GM12874 (cell line): Measurements from ENCODE around the gene MROH7.

ENCODE experiments used
- CTCF ChIP-seq: IDR thresholded peaks from 2 replicates; pipeline ENCODE4 v1.5.1; 2011; ENCODE audit warnings: low read depth, mild to moderate bottlenecking, control low read depth, low read length, moderate library complexity; ENCODE audit not compliant: insufficient read depth

Gene MROH7

DNA sequence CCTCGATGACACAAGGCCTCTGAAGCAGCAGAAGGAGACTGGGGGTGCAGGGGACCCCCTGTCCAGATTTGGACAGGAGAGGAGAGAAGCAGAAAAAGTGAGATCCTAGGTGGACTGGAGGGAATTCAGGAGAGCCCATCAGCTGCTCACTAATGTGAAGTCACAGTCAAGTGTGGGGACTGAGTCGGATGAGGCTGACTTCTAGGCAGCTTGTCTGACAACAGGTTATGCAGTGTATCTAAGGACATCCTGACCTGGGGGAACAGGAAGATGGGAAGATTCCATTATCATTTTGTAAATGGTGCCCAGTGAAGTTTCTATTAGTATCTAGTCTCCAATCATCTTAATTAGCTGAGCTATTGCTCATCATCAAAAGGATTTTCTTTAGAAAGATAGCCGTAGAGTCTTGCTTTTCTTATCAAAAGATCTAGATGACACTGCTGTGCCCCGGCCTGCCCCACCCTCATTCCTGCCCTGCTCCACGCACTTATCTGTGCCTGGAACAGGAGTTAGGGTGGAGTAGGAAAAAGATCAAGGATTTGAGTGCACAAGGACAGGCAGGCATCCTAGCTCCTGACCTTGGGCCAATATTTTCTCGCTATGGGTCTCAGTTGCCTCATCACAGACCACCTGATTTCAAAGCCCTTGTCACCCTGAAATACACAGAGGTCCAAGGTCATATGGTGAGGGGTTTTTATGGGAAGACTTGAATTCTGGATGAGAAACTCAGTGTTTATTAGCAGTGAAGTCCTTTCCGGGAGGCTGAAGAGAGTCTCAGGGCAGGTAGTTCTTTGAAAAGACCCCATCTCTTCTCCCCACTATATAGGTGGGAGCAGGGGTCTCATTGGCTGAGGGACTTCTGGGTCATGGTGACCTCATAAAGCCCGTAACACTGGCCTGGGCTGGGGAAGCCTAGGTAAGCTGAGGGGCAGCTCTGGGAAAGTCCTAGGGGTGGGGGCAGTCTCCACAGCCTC, at the start of gene MROH7:
TSS of gene MROH7 (plus strand) at position 924 of the 974 bp plus-strand sequence. CDS start 11,141 bp downstream, outside the sequence.
- no peak for TF ChIP-seq CTCF

GRCh38 chr1:54593571-54594160, 47.9 kb upstream of the MROH7 start:
- TF ChIP-seq CTCF, result no peak

DNA sequence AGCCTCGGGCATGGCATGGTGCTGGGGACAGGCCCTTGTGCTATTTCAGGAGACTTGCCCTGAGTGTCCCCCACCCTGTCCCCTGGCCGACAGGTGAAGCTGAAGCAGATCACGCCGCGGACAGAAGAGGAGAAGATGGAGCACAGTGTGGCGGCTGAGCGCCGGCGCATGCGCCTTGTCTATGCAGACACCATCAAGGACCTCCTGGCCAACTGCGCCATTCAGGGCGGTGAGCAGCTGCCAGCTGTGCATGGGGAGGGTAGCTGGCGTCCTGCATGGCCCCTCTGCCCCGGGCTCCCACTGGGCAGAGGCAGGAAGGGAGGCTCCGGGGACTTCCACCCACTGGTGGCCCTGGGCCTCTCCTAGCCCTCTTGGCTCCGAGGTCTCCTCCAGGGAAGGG, 47.1 kb upstream of the MROH7 start:
- no peak for TF ChIP-seq CTCF

DNA sequence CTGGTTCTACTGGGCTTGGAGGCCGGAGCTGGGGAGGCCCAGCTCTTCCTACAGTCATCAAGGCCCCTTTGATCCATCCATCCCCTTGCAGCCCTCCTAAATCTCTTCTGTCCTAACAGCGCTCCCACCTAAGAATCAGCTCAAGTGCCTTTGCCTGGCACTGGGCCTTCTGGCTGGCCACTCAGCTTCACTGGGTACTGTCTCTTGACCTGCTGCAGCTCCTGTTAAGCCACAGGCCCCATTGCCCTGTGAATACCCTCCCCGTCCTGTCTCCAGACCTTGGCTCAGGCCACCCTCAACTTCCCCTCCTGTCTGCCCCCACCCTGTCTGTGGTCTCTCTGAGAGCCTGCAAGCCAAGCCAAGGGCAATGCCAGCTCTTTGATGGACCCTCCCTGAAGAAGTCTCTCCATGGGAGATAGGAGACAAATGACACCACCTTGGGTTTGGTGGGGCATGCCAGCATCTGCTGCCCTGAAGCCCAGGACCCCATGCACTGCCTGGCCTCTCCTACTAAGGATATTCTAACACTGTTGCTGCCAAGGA, 45.6 kb upstream of the MROH7 start:
- no peak for TF ChIP-seq CTCF

- TF ChIP-seq CTCF, result no peak
Observed at GRCh38 chr1:54596756-54597155, 44.8 kb upstream of the MROH7 start.

DNA sequence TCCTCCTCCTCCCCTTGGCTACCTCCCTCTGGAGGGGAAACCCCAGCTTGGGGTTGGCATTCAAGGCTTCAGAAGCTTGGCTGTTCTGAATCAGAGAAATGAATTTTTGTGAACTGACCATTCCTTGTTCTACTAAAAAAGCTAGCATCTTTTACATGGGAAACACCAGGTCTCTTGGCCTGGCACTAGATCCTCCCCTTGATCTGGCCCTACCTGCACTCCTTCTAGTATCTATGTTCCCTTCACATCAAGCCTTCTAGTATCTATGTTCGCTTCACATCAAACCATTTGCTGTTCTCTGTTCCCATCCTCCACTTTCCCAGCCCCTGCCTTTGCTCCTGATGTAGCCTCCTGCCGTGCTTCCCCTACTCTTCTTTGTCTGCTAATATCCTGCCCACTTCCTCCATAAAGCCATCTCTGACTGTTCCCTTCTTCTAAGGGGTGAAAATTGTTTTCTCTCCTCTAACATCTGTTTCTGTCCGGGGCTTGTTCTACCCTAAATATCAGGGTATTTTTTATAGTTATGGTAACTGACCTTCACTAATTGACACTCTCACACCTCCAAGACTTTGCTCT, 44.0 kb upstream of the MROH7 start:
- TF ChIP-seq CTCF, result no peak

GRCh38 chr1:54599211-54599823, 42.3 kb upstream of the MROH7 start:
- no peak for TF ChIP-seq CTCF
